ENCODE measurements around the gene ATP9A. TPM values are rescaled to one million over a fixed set of nuclear protein-coding genes. Genes with fewer than 3 reads are reported as not detected.

The ATP9A gene
- total RNA-seq, 1 experiment from 2014 or later, result 12.1 TPM

DNA sequence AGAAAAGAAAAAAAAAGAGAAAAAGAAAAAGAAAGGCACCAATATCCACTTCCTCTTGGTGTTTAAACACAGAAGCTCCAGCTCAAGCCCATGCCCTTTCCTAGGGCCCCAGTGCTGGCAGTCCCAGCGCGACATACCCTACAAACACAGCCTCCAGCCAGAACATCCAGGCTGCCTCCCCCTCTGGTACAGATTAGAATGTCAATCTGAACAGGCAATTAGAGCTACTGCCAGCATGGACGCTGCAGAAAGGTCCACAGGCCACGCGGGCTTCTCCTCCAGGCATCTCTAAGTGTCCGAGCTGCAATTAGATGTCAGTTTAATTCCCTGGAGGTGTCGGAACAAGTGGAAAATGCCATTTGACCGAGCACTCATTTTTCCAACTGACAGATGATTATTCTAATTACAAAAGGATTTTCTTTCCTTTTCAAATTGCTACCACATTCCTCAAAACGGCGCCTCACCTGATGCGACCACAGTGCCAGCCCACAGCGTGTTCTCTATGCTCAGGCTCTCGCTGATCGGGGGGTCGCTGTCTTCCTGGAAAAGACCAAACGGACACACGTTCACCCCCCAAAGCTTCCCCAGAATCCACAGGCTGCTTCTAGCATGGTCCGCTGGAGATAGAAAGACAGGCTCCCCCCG, 79.5 kb downstream of the ATP9A start:
- no peak overlapping the region for H3K18ac ChIP-seq (ENCODE audit: insufficient read length, low read depth, low read length)
- H4K91ac ChIP-seq (ENCODE audit: insufficient read length, low read depth, low read length), result no peak overlapping the region
- peaks cover 0 to 16% (median 0%) of the 10 kb centered on the region in 3 experiments; a peak in 3 of 7 replicates for H3K36me3 Mint-ChIP-seq (ENCODE audit: insufficient read depth in 1 of 3, low read depth in 3 of 3)
- H2AK5ac ChIP-seq (ENCODE audit: insufficient read length, low read length), result no peak overlapping the region
- H3T11ph ChIP-seq (ENCODE audit: low read length), result no peak overlapping the region
- H3K27me3 ChIP-seq (ENCODE audit: insufficient read depth, low read length), result no peaks in the 10 kb centered on the region
- H2BK5ac ChIP-seq (ENCODE audit: insufficient read length, low read length), result no peak overlapping the region
- DNase-seq, result no peak
- H3K23me2 ChIP-seq (ENCODE audit: insufficient read length, low read depth, low read length, poor library complexity, severe bottlenecking), result no peaks in the 10 kb centered on the region
- no peak overlapping the region for H3K14ac ChIP-seq (ENCODE audit: insufficient read depth, low read length)
- peaks cover 3 to 8% of the 10 kb centered on the region in 2 experiments; a peak in 3 of 4 replicates for H3K4me1 Mint-ChIP-seq
- H4K8ac ChIP-seq (replicated peaks; ENCODE audit: insufficient read length, low read depth, low read length), result no peak overlapping the region
- no peak overlapping the region for H2BK12ac ChIP-seq (ENCODE audit: insufficient read length, low read depth, low read length)
- no CpG with 5 or more reads among the region's 19 CpGs for WGBS (ENCODE audit: extremely low coverage, insufficient read length, low lambda C conversion rate)
- no peak overlapping the region for H4K5ac ChIP-seq (ENCODE audit: insufficient read length, low read depth, low read length)
- no peak overlapping the region for H2BK20ac ChIP-seq (ENCODE audit: low read depth, low read length, poor library complexity, severe bottlenecking)
- H3K23ac ChIP-seq (ENCODE audit: insufficient read length, low read depth, low read length), result no peak overlapping the region
- no peak overlapping the region for H2BK120ac ChIP-seq (ENCODE audit: low read depth, low read length, poor library complexity, severe bottlenecking)
- no peak for TF ChIP-seq CTCF (conservative IDR thresholded peaks at IDR 0.05)
- H3K79me2 ChIP-seq (ENCODE audit: insufficient read depth, low read length), result no peaks in the 10 kb centered on the region
- peak overlapping the region in 2 of 3 experiments; percentile 74 to 77; a peak in 4 of 7 replicates for H3K27ac Mint-ChIP-seq
- H2BK15ac ChIP-seq (ENCODE audit: low read depth, low read length), result no peak overlapping the region
- H3K9me3 ChIP-seq (ENCODE audit: control insufficient read depth, low read depth, low read length), result no peaks in the 10 kb centered on the region
- H3K56ac ChIP-seq (ENCODE audit: insufficient read length, low read depth, low read length), result no peak overlapping the region
- no peak overlapping the region for H3K4me2 ChIP-seq (ENCODE audit: insufficient read depth, insufficient read length, low read length)
- H4K20me1 ChIP-seq (ENCODE audit: control insufficient read depth, insufficient read depth, insufficient read length), result no peaks in the 10 kb centered on the region
- H3K27me3 Mint-ChIP-seq (ENCODE audit: low read depth), result no peaks in the 10 kb centered on the region; the same call in 1 of the 2 replicates
- no peak overlapping the region for H3K27ac ChIP-seq (ENCODE audit: insufficient read length, low read depth, low read length)
- no peaks in the 10 kb centered on the region for H3K9me3 Mint-ChIP-seq
- no peak overlapping the region for H3K4me3 Mint-ChIP-seq
- H3K79me1 ChIP-seq (ENCODE audit: insufficient read depth, low read depth, low read length, poor library complexity, severe bottlenecking), result no peaks in the 10 kb centered on the region
- no peak overlapping the region for H3K4ac ChIP-seq (ENCODE audit: low read depth, low read length)
- H3K4me1 ChIP-seq (ENCODE audit: insufficient read depth, low read length), result no peaks in the 10 kb centered on the region
- H2AFZ ChIP-seq (ENCODE audit: low read length), result no peak overlapping the region
- H3K9ac ChIP-seq (ENCODE audit: extremely low read depth, insufficient read length, low read length), result no peak overlapping the region

Data from H9 (cell line).